ACHN (cell line): ENCODE data around the gene OR5AN1.
"Not testable (repeated sequence)": the region's sequence is repeated elsewhere in the genome, so short reads cannot be mapped to it uniquely, and the experiment has no call there.

ENCODE experiments used
- DNase-seq: peaks from one replicate; pipeline ENCODE4 v3.0.0-alpha.2; 2015
- in situ Hi-C: cut with HindIII; loops from 2 replicates; pipeline ENCODE4 v1.10.0; 2017; ENCODE audit warnings: low sequenced_read_pairs, low pct_ligation_motif_present, low pct_unique_long_range_greater_than_20kb

The OR5AN1 gene, protein sequence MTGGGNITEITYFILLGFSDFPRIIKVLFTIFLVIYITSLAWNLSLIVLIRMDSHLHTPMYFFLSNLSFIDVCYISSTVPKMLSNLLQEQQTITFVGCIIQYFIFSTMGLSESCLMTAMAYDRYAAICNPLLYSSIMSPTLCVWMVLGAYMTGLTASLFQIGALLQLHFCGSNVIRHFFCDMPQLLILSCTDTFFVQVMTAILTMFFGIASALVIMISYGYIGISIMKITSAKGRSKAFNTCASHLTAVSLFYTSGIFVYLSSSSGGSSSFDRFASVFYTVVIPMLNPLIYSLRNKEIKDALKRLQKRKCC

DNA sequence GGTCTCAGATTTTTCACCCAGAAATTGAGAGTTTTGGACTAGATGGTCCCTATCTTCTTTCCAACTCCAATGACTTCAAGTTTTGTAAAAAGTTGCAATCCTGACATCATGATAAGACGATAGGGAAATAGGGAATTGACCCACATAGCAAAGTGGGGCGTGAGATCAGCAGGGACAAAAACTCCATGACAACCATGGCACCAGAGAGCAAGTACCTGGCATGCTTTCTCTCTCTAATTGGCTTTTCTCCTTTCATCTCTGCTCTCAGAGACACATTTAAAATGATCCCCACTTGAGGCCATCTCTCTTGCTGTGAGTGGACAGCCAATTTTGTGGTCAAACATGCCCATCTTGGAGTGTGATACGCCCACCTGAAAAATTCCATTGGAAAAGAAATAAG, at the start of gene OR5AN1:
Gene OR5AN1 (plus strand): TSS at position 301 of the 400 bp plus-strand sequence. CDS start 5,564 bp downstream, outside the sequence.
- DNase-seq = no peak
- in situ Hi-C loops = no loop called here

- in situ Hi-C loops = no loop called here
Measured at GRCh38 chr11:59335001-59335400, 23.7 kb upstream of the OR5AN1 start.

DNA sequence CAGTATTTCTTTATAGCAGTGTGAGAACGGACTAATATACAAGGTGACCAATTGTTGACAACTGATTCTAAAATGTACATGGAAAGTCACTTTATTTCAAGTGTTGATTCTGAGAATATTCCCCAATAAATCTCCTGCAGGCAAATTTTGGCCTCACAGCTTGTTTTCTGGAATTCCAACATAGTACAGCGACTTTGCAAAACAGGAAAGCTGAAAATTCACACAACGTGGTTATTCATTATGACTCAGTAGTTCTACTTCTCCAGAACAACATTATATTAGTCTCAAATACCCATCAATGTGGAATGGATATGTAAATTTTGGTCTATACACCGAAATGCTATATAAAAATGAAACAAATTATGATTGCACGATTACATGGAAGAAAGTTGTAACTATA, 22.5 kb upstream of the OR5AN1 start:
- in situ Hi-C loops = no loop called here
- no peak for DNase-seq

More at GRCh38 chr11:59335001-59335400, 23.7 kb upstream of the OR5AN1 start:
- DNase-seq = no peak

- in situ Hi-C loops = no loop called here
- DNase-seq = no peak
Measured at GRCh38 chr11:59336931-59337330, 21.8 kb upstream of the OR5AN1 start.

DNA sequence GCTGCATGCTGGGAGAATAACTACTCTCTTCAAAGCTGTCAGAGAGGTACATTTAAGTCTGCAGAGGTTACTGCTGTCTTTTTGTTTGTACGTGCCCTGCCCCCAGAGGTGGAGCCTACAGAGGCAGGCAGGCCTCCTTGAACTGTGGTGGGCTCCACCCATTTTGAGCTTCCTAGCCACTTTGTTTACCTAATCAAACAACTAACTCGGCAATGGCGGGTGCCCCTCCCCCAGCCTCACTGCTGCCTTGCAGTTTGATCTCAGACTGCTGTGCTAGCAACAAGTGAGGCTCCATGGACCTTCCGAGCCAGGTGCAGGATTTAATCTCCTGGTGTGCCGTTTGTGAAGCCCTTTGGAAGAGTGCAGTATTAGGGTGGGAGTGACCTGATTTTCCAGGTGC, 9.0 kb upstream of the OR5AN1 start:
- in situ Hi-C loops = not testable (repeated sequence)

DNA sequence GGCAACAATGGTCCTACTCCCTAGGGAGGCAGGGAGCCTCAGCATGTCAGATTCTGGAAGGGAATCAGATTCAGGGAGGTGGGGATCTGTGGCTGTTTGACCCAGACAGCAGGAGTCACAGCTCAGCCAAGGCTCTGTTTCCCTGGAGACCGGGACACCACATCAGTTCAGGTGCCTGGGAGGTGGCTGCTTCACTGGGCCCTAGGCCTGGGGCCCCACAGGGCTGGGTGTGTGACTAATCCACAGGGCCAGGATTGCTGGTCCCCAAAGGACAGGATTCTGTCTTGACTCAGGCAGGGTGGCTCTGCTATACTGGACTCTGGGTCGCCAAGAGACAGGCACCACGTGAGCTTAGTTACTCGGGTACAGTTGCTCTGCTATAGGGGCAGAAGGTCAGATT, 3.5 kb upstream of the OR5AN1 start:
- DNase-seq = no peak
- in situ Hi-C loops = no loop called here

More for the DNA sequence above, 9.0 kb upstream of the OR5AN1 start:
- DNase-seq = not testable (repeated sequence)

- DNase-seq = no peak
- in situ Hi-C loops = no loop called here
Measured at GRCh38 chr11:59356561-59356960, 2.1 kb upstream of the OR5AN1 start.

DNA sequence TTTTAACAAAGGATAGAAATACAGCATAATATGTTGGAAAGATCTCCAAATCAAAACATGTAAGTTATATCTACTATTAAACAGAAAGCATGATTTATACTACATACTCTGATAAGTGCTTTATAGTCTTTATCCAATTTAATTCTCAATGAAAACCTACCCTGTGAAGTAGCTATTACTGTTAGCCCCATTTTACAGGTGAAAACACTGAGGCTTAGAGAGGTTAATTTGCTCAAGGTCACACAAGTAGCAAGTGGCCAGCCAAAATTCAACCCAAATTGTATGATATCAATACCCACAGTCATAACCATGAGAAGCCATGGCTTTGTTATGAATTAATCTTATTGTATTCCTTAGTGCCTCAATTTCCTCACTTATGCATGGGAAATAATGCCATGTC, 675 bp upstream of the OR5AN1 start:
- no peak for DNase-seq
- in situ Hi-C loops = no loop called here

GRCh38 chr11:59365232-59366018, 6.7 kb downstream of the OR5AN1 start:
- in situ Hi-C loops = no loop called here
- DNase-seq = no peak

DNA sequence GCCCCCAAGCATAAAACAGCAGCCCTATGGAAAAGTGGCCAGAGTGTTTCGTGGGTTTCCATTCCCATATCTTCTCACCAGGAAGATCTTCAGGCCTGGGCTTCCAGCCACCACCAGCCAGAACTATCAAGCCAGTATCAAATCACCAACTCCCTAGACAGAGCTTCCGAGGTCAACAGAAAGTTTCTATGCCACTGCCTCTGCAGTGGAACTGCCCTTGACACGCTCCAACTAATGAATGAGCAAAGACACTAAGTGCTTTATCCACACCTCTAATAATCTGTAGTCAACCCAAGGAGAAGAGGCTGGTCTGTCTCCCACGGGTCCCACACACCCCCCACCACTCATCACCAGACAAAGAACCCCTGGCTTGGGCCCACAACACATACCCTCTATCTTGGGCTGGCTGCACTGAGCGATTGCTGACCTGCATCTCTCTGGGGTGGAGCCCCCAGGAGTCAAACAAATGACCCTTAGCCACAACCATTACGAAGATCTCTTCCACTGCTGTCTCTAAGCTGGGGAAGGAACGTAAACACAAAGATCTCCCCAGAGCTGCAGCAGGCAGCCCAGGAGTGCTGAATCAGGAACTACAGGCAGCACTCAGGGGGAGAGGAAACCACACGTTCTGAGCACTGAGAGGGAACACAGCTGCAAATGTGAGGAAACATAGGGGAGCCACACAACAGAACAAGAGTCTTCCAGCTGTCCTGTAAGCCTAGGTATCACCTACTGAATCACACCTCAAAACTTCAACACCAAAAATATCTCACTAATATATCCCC, 9.7 kb downstream of the OR5AN1 start:
- in situ Hi-C loops = no loop called here

DNA sequence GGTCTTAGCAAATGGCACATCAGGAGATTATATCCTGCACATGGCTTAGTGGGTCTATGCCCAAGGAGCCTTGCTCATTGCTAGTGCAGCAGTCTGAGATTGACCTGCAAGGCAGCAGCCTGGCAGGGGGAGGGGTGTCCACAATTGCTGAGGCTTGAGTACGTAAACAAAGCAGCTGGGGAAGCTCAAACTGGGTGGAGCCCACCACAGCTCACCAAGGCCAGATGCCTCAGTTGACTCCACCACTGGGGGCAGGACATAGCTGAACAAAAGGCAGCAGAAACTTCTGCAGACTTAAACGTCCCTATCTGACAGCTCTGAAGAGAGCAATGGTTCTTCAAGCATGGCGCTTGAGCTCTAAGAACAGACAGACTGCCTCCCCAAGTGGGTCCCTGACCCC, 13.6 kb downstream of the OR5AN1 start:
- in situ Hi-C loops, DNase-seq: not testable (repeated sequence)

More for the DNA sequence above, 9.7 kb downstream of the OR5AN1 start:
- no peak for DNase-seq

DNA sequence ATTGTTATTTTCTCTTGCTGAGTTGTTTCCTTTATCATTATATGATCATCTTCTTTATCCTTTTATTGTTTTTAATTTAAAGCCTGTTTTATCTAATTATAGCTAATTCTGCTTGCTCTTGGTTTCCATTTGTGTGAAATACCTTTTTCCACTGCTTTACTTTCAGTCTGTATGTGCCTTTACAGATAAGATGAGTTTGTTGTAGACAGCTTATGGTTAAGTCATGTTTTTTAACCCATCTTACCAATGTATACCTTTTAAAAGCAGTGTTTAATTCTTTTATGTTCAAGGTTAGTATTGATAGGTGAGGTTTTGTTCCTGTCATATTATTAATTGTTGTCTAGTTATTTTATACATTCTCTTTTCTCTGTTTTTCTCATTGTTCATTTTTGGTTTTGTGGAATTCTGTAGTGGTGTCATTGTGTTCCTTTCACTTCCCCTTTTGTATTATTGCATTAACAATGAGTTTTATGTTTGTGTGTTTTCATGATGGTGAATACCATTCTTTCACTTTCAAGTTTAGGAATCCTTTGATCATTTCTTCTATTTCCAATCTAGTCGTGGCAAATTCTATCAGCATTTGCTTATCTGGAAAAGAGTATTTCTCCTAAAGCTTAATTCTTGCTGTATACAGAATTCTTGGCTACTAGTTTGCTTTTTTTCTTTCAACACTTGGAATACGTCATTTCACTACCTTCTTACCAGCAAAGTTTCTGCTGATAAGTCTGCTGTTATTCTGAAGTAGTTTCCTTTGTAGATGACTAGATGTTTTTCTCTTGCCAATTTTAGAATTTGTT, 21.8 kb downstream of the OR5AN1 start:
- no peak for DNase-seq
- in situ Hi-C loops = no loop called here

DNA sequence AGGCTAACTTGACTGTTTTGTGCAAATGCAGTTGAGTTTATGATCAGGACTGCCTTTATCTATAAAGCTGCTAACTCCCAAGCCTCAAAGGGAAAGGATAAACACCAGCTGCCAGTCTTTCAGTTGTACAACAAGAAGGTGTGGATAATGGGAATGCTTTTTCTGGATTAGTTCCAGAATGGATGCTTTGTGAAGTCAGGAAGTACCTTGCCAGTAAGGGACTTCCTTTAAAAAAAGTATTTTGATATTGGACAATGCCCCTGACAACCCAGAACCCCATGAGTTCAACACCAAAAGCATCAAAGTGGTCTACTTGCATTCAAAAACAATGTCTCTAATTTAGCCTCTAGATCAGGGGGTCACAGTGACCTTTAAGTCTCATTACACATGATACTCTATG, 35.5 kb downstream of the OR5AN1 start:
- no peak for DNase-seq
- in situ Hi-C loops = no loop called here

GRCh38 chr11:59400461-59401261, 42.0 kb downstream of the OR5AN1 start:
- in situ Hi-C loops = no loop called here
- DNase-seq = no peak

GRCh38 chr11:59401262-59401552, 42.5 kb downstream of the OR5AN1 start:
- no peak for DNase-seq
- in situ Hi-C loops = no loop called here

- in situ Hi-C loops = no loop called here
- no peak for DNase-seq
Measured at GRCh38 chr11:59403546-59403945, 44.9 kb downstream of the OR5AN1 start.

- DNase-seq = no peak
- in situ Hi-C loops = no loop called here
Measured at GRCh38 chr11:59413646-59414045, 55.0 kb downstream of the OR5AN1 start.

GRCh38 chr11:59415111-59415510, 56.4 kb downstream of the OR5AN1 start:
- no peak for DNase-seq
- in situ Hi-C loops = no loop called here
